Pancreas (tissue), 10 donors: Measurements from ENCODE around the gene PDZK1. TPM values are rescaled to one million over a fixed set of nuclear protein-coding genes. Genes with fewer than 3 reads are reported as not detected.
"Not testable (repeated sequence)": the region's sequence is repeated elsewhere in the genome, so short reads cannot be mapped to it uniquely, and the experiment has no call there.

ENCODE experiments used
- ATAC-seq, 4 donors: fragments of 200-7000 bp; cut with Tn5 transposase; one replicate each; pipeline versions ENCODE4 v1.8.0 to v1.9.1; 2020; ENCODE audit warnings: mild to moderate bottlenecking in 4 of 4, moderate library complexity in 4 of 4
- DNase-seq, 6 donors: peaks; one replicate each; pipeline ENCODE4 v3.0.0-alpha.2; 2020
- FAIRE-seq: peaks from 2 replicates; lab custom pipeline; 2012; peaks lifted over from hg19 to GRCh38; lab: Jason Lieb, UNC
- H3K27ac ChIP-seq, 4 donors: fragments of 200-600 bp; sonication (generic); 1 replicate in 3 of 4; 2 replicates in 1 of 4; pipeline versions ENCODE4 v1.5.0 to v1.8.0; 2020
- H3K27me3 ChIP-seq, 4 donors: fragments of 200-600 bp; one replicate each; pipeline ENCODE4 v1.8.0; 2021
- H3K36me3 ChIP-seq, 3 donors: fragments of 200-600 bp; sonication (generic) in 1 of 3; one replicate each; pipeline versions ENCODE4 v1.5.0 to v1.8.0; 2020 to 2021
- H3K4me1 ChIP-seq, 3 donors: fragments of 200-600 bp; one replicate each; pipeline ENCODE4 v1.8.0; 2021
- H3K4me3 ChIP-seq, 4 donors: fragments of 200-600 bp; sonication (generic) in 2 of 4; one replicate each; pipeline versions ENCODE4 v1.5.0 to v1.8.0; 2020 to 2021
- H3K9me3 ChIP-seq, 4 donors: fragments of 200-600 bp; one replicate each; pipeline ENCODE4 v1.8.0; 2021
- WGBS, 2 donors: extraction: QIAGEN DNeasy Blood & Tissue Kit; methylation state at CpG; one replicate each; pipeline ENCODE4 v1.1.7; 2013; 5-methylcytosine and 5-hydroxymethylcytosine counted together
- intact Hi-C, 3 donors: fragments of 100-400 bp; cut with DNase I; formaldehyde crosslinking; loops; one replicate each; pipeline versions ENCODE4 v1.11.1 to v1.14.2; 2022
- polyA plus RNA-seq, 2 donors: library from polyadenylated mRNA; stranded (reverse); fragments of 200-250 nt; gene quantifications; one replicate each; pipeline ENCODE4 v1.2.3, GENCODE V29; 2013
- total RNA-seq, 6 donors: library from RNA; stranded (reverse); fragmentation: NEBNext Ultra II Directional in 4 of 6; extraction: Animal tissue kit (Norgen Biotek cat#: 25700) in 4 of 6; gene quantifications; one replicate each; pipeline versions ENCODE4 v1.2.1 to v1.2.4, GENCODE V29; 2021 to 2023
- TF ChIP-seq, protein P1 (sequence below), 4 donors: fragments of 200-600 bp; sonication (generic) in 3 of 4; IDR thresholded peaks; one replicate each; pipeline versions ENCODE4 v1.5.0 to v1.8.0; 2021; ENCODE audit warnings: antibody characterized with exemption in 4 of 4
- donor health status: healthy with polysubstance abuse.
- donor health status: DM: no; HTN: no; CAD: no; lungs with moderate emphysema.
- donor health status: DM: no; HTN: no; CAD: no.
- donor health status: control.
- donor health status: control.
- donor health status: Bipolar disorder and iron deficiency.
- donor health status: DM: yes; HTN: yes; CAD: no.
- donor health status: DM: no; HTN: no; CAD: no.
- donor health status: DM: no; HTN: no; CAD: no.
- donor health status: DM: yes; HTN: yes; CAD: no.

Gene PDZK1
- total and polyA plus RNA-seq, 8 donors = 3.4 to 21.6 (median 8.2) TPM

- no peaks in the 10 kb centered on the region for H3K36me3 ChIP-seq
- no peak overlapping the region for H3K27ac ChIP-seq
- H3K9me3 ChIP-seq = no peaks in the 10 kb centered on the region
- DNase-seq = no peak
- WGBS, 2 donors = 64 to 66% methylated on average over 5 of the region's 5 CpGs
- no peaks in the 10 kb centered on the region for H3K4me1 ChIP-seq
- no peak overlapping the region for H3K4me3 ChIP-seq
- no peak for ATAC-seq
- no peaks in the 10 kb centered on the region for H3K27me3 ChIP-seq
- intact Hi-C loops = no loop called here
- no peak for FAIRE-seq
- TF ChIP-seq, protein P1, sequence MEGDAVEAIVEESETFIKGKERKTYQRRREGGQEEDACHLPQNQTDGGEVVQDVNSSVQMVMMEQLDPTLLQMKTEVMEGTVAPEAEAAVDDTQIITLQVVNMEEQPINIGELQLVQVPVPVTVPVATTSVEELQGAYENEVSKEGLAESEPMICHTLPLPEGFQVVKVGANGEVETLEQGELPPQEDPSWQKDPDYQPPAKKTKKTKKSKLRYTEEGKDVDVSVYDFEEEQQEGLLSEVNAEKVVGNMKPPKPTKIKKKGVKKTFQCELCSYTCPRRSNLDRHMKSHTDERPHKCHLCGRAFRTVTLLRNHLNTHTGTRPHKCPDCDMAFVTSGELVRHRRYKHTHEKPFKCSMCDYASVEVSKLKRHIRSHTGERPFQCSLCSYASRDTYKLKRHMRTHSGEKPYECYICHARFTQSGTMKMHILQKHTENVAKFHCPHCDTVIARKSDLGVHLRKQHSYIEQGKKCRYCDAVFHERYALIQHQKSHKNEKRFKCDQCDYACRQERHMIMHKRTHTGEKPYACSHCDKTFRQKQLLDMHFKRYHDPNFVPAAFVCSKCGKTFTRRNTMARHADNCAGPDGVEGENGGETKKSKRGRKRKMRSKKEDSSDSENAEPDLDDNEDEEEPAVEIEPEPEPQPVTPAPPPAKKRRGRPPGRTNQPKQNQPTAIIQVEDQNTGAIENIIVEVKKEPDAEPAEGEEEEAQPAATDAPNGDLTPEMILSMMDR (IDR thresholded peaks at IDR 0.05) = no peak
These were observed 22.0 kb upstream of the PDZK1 start for GRCh38 chr1:145729196-145729595.

- ATAC-seq, H3K36me3 ChIP-seq, H3K27me3 ChIP-seq, DNase-seq, H3K4me1 ChIP-seq, H3K9me3 ChIP-seq, FAIRE-seq, intact Hi-C loops, H3K27ac ChIP-seq, H3K4me3 ChIP-seq: not testable (repeated sequence)
- WGBS, 2 donors = 94 to 97% methylated on average over 5 of the region's 5 CpGs
These were observed 19.0 kb upstream of the PDZK1 start for GRCh38 chr1:145726193-145726592.

DNA sequence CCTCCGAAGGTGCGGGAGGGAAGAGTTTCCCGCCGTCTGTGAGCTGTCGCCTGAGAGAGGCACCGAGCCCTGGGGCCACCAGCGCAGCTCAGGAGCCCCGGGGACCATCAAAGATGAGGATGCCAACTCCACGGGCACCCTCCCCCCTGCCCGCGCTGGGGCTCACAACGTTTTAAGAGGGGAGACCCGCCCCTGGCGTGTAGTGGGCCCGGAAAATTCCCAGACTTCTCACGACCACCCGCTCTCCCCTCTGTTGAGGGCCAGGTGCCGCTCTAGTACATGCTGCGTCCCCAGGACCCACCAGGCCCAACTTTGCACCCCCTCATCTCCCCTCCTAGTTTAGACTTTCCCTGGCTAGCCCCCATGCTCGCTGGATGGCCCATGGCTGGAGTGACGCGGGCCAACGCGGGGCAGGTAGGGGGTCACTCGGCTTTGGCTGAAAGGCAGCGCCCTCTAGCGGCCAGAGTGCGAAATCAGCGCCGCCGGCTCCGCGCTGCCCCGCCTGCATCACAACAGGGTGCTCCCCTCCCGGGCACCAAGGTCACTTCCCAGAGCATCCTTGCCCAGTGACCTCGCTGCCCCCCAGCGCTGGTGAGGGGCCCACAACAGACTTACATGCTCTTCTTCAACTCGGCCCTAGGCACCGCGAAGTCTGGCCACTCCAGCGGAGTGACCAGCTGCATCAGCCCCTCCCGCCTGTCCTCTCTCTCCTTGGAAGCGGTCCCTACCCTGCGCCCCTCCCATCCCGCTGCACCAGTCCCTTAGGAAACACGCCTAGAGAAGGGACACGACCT, 13.9 kb upstream of the PDZK1 start:
- 12 to 15% methylated on average over 42 to 47 of the region's 47 CpGs for WGBS, 2 donors
- FAIRE-seq (no peak), ATAC-seq (peak; percentile 92 to 98 (median 96)), DNase-seq (peak; percentile 49 to 93 (median 75))
- Histone ChIP-seq H3K27ac (no peak overlapping the region), H3K4me1 (peaks cover 0 to 3% (median 0%) of the 10 kb centered on the region in 3 donors), H3K9me3 (no peaks in the 10 kb centered on the region), H3K27me3 (no peaks in the 10 kb centered on the region), H3K4me3 (peak overlapping the region in 2 of 4 donors; percentile 22 to 27), H3K36me3 (no peaks in the 10 kb centered on the region)
- TF ChIP-seq, protein P1 (IDR thresholded peaks at IDR 0.05) = peak; percentile 87 to 99 (median 94)
- intact Hi-C loops = loop anchor here in 1 of 3 donors (5.0 kb wide), 1 partner anchor 119 kb away; no protein-coding TSS in a partner anchor

DNA sequence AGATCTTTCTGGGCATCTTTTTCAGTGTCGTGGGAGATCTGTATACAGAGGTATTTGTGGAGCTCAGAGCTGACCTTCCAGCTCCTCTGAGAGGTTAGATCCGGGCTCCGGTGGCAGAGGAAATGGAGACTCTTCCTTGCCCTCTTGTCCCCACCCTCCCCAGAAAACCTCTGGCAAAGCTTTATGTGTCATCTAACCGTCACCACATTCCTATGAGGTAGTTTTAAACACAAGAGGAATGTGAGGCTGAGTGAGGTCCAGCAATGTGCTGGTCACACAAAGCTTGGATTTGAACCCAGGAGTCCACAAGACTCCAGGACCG, 13.3 kb upstream of the PDZK1 start:
- intact Hi-C loops = loop anchor here in 1 of 3 donors (5.0 kb wide), 1 partner anchor 118 kb away; no protein-coding TSS in a partner anchor
- TF ChIP-seq, protein P1 (IDR thresholded peaks at IDR 0.05) = no peak
- FAIRE-seq = no peak

GRCh38 chr1:145719230-145720079, 12.3 kb upstream of the PDZK1 start, which contains the start of gene CD160:
Gene CD160 (plus strand): TSS chr1:145719499. CDS start chr1:145728328, 8,829 bp downstream.
- H3K27ac ChIP-seq = no peak within 1 kb of the TSS
- no peak for FAIRE-seq

More for the DNA sequence above, 13.3 kb upstream of the PDZK1 start:
- Histone ChIP-seq H3K36me3 (no peaks in the 10 kb centered on the region), H3K27ac (no peak overlapping the region), H3K4me3 (no peak overlapping the region), H3K4me1 (peaks cover 0 to 3% (median 0%) of the 10 kb centered on the region in 3 donors), H3K9me3 (no peaks in the 10 kb centered on the region), H3K27me3 (no peaks in the 10 kb centered on the region)
- ATAC-seq = no peak
- WGBS, 2 donors = 51 to 55% methylated on average over 5 of the region's 5 CpGs
- DNase-seq = no peak

GRCh38 chr1:145718465-145718864, 11.3 kb upstream of the PDZK1 start:
- intact Hi-C loops, ATAC-seq, DNase-seq, H3K36me3 ChIP-seq, H3K4me3 ChIP-seq, FAIRE-seq, H3K9me3 ChIP-seq, H3K27me3 ChIP-seq, H3K27ac ChIP-seq: not testable (repeated sequence)
- WGBS, 2 donors = 93 to 96% methylated on average over 5 of the region's 5 CpGs
- peaks cover 9 to 13% (median 10%) of the 10 kb centered on the region in 3 donors for H3K4me1 ChIP-seq

More at GRCh38 chr1:145719230-145720079, 12.3 kb upstream of the PDZK1 start, which contains the start of gene CD160:
- no peaks in the 10 kb centered on the region for H3K36me3 ChIP-seq
- ATAC-seq (no peak), DNase-seq (no peak)
- TF ChIP-seq, protein P1 (IDR thresholded peaks at IDR 0.05) = no peak
- intact Hi-C loops = loop anchor here in 1 of 3 donors (5.0 kb wide), 1 partner anchor 117 kb away; no protein-coding TSS in a partner anchor
- H3K4me1 ChIP-seq = peaks cover 7 to 12% (median 8%) of the 10 kb centered on the region in 3 donors
- no peaks in the 10 kb centered on the region for H3K27me3 ChIP-seq
- no peak within 1 kb of the TSS for H3K4me3 ChIP-seq
- no peaks in the 10 kb centered on the region for H3K9me3 ChIP-seq
- WGBS, 2 donors = 93 to 94% methylated on average over 12 of the region's 12 CpGs
